Liver (tissue), 9 donors: ENCODE measurements around the gene NT5M. TPM values are rescaled to one million over a fixed set of nuclear protein-coding genes. Genes with fewer than 3 reads are reported as not detected.

Source experiments
- DNase-seq: peaks from one replicate; pipeline ENCODE4 v3.0.0-alpha.2; 2017; ENCODE audit warnings: low spot score
- H3K27ac ChIP-seq, 2 donors: one replicate each; pipeline ENCODE4 v1.7.0; 2013; ENCODE audit warnings: inconsistent platforms in 2 of 2, low read length in 2 of 2, control low read depth in 1 of 2, low read depth in 1 of 2, mild to moderate bottlenecking in 1 of 2
- H3K27me3 ChIP-seq, 4 donors: one replicate each; pipeline versions ENCODE4 v1.6.1 to v1.7.0; 2013; ENCODE audit warnings: low read length in 3 of 4, inconsistent platforms in 1 of 4, mild to moderate bottlenecking in 1 of 4, moderate library complexity in 1 of 4; ENCODE audit not compliant: control insufficient read depth in 4 of 4, insufficient read depth in 4 of 4
- H3K36me3 ChIP-seq, 4 donors: one replicate each; pipeline versions ENCODE4 v1.6.1 to v1.7.0; 2013; ENCODE audit warnings: low read length in 3 of 4, mild to moderate bottlenecking in 3 of 4, low read depth in 1 of 4, moderate library complexity in 1 of 4; ENCODE audit not compliant: control insufficient read depth in 4 of 4, insufficient read depth in 3 of 4
- H3K4me1 ChIP-seq, 4 donors: one replicate each; pipeline versions ENCODE4 v1.6.1 to v1.7.0; 2013; ENCODE audit warnings: low read length in 3 of 4, mild to moderate bottlenecking in 3 of 4, moderate library complexity in 1 of 4; ENCODE audit not compliant: control insufficient read depth in 4 of 4, insufficient read depth in 4 of 4
- H3K4me3 ChIP-seq, 3 donors: one replicate each; pipeline versions ENCODE4 v1.6.1 to v1.7.0; 2013; ENCODE audit warnings: low read length in 3 of 3, control low read depth in 1 of 3, low read depth in 1 of 3, mild to moderate bottlenecking in 1 of 3
- H3K9ac ChIP-seq, 2 donors: one replicate each; pipeline ENCODE4 v1.7.0; 2013; ENCODE audit warnings: low read length in 2 of 2, mild to moderate bottlenecking in 2 of 2, moderate library complexity in 2 of 2, control low read depth in 1 of 2, low read depth in 1 of 2
- H3K9me3 ChIP-seq, 4 donors: one replicate each; pipeline versions ENCODE4 v1.6.1 to v1.7.0; 2013; ENCODE audit warnings: low read length in 3 of 4; ENCODE audit not compliant: control insufficient read depth in 4 of 4
- EGR1 ChIP-seq, 2 donors: IDR thresholded peaks; 2 replicates each; pipeline ENCODE4 v1.6.1; 2016 to 2018; ENCODE audit warnings: antibody characterized with exemption in 2 of 2, low read depth in 2 of 2
- FOXA1 ChIP-seq: IDR thresholded peaks from 2 replicates; pipeline ENCODE4 v1.6.1; 2016; ENCODE audit warnings: antibody characterized with exemption
- FOXA2 ChIP-seq: IDR thresholded peaks from 2 replicates; pipeline ENCODE4 v1.6.1; 2016; ENCODE audit warnings: antibody characterized with exemption
- GABPA ChIP-seq, 2 donors: IDR thresholded peaks in 1 of 2; conservative IDR thresholded peaks in 1 of 2; 2 replicates each; pipeline ENCODE4 v1.6.1; 2016; ENCODE audit warnings: antibody characterized with exemption in 2 of 2, mild to moderate bottlenecking in 1 of 2, moderate library complexity in 1 of 2
- HNF4A ChIP-seq, 2 donors: conservative IDR thresholded peaks; 2 replicates each; pipeline ENCODE4 v1.6.1; 2016; ENCODE audit warnings: antibody characterized with exemption in 2 of 2, mild to moderate bottlenecking in 2 of 2
- HNF4G ChIP-seq: IDR thresholded peaks from 2 replicates; pipeline ENCODE4 v1.6.1; 2016; ENCODE audit warnings: antibody characterized with exemption
- NR2F2 ChIP-seq: IDR thresholded peaks from 2 replicates; pipeline ENCODE4 v1.6.1; 2016; ENCODE audit warnings: antibody characterized with exemption
- RAD21 ChIP-seq, 2 donors: IDR thresholded peaks; 2 replicates each; pipeline ENCODE4 v1.6.1; 2016; ENCODE audit warnings: antibody characterized with exemption in 2 of 2, mild to moderate bottlenecking in 2 of 2
- RXRA ChIP-seq, 2 donors: IDR thresholded peaks; 2 replicates each; pipeline ENCODE4 v1.6.1; 2017 to 2018; ENCODE audit warnings: antibody characterized with exemption in 2 of 2, mild to moderate bottlenecking in 1 of 2
- SP1 ChIP-seq: IDR thresholded peaks from 2 replicates; pipeline ENCODE4 v1.6.1; 2018; ENCODE audit warnings: antibody characterized with exemption, mild to moderate bottlenecking
- TAF1 ChIP-seq: conservative IDR thresholded peaks from 2 replicates; pipeline ENCODE4 v1.6.1; 2016; ENCODE audit warnings: antibody characterized with exemption, mild to moderate bottlenecking
- YY1 ChIP-seq: IDR thresholded peaks from 2 replicates; pipeline ENCODE4 v1.6.1; 2016; ENCODE audit warnings: antibody characterized with exemption, mild to moderate bottlenecking
- WGBS: extraction: QIAGEN DNeasy Blood & Tissue Kit; methylation state at CpG from one replicate; pipeline ENCODE4 v1.1.7; 2013; 5-methylcytosine and 5-hydroxymethylcytosine counted together
- polyA plus RNA-seq, 2 donors: library from polyadenylated mRNA; stranded (reverse) in 1 of 2; unstranded in 1 of 2; fragments of 200-250 nt in 1 of 2; fragments of >200 nt in 1 of 2; fragmentation: Nextera tagmentation in 1 of 2; extraction: Ambion mirVana in 1 of 2; gene quantifications; one replicate each; pipeline versions ENCODE4 v1.2.1 to v1.2.3, GENCODE V29; 2013 to 2015
- total RNA-seq, 2 donors: library from RNA; depleted of rRNA; stranded (reverse); fragments of >200 nt; gene quantifications; one replicate each; pipeline ENCODE4 v1.2.3, GENCODE V29; 2014
- TF ChIP-seq, protein P1 (sequence below): IDR thresholded peaks from 2 replicates; pipeline ENCODE4 v1.6.1; 2016; ENCODE audit warnings: antibody characterized with exemption, mild to moderate bottlenecking
- TF ChIP-seq, protein P2 (sequence below): fragments of 150-350 bp; IDR thresholded peaks from 2 replicates; pipeline ENCODE4 v1.5.1; 2017; ENCODE audit warnings: improper control_type of control experiment, low read depth, low read length; ENCODE audit not compliant: missing input control
- TF ChIP-seq, protein P3 (sequence below): IDR thresholded peaks from 2 replicates; pipeline ENCODE4 v1.6.1; 2016; ENCODE audit warnings: antibody characterized with exemption
- TF ChIP-seq, protein P4 (sequence below): IDR thresholded peaks from 2 replicates; pipeline ENCODE4 v1.6.1; 2016; ENCODE audit warnings: antibody characterized with exemption
- TF ChIP-seq, protein P5 (sequence below): IDR thresholded peaks from 2 replicates; pipeline ENCODE4 v1.6.1; 2016; ENCODE audit warnings: antibody characterized with exemption
- donor health status: healthy.
- donor health status: healthy.
- donor health status: healthy.
- donor health status: healthy.
- donor health status: healthy.

Gene NT5M
- total and polyA plus RNA-seq, 4 donors, result 0.42 to 7.9 (median 0.66) TPM

DNA sequence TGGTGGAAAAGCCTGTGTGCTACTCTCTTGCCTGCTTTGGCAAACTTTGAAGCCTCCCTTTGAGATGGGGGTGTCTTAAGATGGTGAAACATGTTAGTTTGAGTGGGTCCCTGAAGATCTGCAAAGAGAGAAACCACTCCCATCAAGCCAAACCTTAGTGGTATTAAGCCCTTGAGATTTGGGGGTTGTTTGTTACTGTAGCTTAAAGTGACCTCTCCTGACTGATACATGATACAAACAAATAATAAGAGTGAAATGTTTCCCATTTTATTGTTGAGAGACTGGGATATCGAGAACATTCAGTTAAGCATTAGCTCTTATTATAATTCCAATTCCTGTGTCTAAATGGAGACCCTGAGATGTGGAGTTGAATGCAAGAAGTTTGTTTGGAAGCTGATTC lies 63.1 kb downstream of the NT5M start:
- no peaks in the 10 kb centered on the region for H3K27me3 ChIP-seq
- no peak for DNase-seq
- H3K4me1 ChIP-seq, result no peaks in the 10 kb centered on the region
- TF ChIP-seq NR2F2, result no peak
- TF ChIP-seq YY1, result no peak
- TF ChIP-seq HNF4A (conservative IDR thresholded peaks at IDR 0.05), result no peak
- TF ChIP-seq, protein P1, sequence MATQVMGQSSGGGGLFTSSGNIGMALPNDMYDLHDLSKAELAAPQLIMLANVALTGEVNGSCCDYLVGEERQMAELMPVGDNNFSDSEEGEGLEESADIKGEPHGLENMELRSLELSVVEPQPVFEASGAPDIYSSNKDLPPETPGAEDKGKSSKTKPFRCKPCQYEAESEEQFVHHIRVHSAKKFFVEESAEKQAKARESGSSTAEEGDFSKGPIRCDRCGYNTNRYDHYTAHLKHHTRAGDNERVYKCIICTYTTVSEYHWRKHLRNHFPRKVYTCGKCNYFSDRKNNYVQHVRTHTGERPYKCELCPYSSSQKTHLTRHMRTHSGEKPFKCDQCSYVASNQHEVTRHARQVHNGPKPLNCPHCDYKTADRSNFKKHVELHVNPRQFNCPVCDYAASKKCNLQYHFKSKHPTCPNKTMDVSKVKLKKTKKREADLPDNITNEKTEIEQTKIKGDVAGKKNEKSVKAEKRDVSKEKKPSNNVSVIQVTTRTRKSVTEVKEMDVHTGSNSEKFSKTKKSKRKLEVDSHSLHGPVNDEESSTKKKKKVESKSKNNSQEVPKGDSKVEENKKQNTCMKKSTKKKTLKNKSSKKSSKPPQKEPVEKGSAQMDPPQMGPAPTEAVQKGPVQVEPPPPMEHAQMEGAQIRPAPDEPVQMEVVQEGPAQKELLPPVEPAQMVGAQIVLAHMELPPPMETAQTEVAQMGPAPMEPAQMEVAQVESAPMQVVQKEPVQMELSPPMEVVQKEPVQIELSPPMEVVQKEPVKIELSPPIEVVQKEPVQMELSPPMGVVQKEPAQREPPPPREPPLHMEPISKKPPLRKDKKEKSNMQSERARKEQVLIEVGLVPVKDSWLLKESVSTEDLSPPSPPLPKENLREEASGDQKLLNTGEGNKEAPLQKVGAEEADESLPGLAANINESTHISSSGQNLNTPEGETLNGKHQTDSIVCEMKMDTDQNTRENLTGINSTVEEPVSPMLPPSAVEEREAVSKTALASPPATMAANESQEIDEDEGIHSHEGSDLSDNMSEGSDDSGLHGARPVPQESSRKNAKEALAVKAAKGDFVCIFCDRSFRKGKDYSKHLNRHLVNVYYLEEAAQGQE, result no peak
- TF ChIP-seq, protein P2, sequence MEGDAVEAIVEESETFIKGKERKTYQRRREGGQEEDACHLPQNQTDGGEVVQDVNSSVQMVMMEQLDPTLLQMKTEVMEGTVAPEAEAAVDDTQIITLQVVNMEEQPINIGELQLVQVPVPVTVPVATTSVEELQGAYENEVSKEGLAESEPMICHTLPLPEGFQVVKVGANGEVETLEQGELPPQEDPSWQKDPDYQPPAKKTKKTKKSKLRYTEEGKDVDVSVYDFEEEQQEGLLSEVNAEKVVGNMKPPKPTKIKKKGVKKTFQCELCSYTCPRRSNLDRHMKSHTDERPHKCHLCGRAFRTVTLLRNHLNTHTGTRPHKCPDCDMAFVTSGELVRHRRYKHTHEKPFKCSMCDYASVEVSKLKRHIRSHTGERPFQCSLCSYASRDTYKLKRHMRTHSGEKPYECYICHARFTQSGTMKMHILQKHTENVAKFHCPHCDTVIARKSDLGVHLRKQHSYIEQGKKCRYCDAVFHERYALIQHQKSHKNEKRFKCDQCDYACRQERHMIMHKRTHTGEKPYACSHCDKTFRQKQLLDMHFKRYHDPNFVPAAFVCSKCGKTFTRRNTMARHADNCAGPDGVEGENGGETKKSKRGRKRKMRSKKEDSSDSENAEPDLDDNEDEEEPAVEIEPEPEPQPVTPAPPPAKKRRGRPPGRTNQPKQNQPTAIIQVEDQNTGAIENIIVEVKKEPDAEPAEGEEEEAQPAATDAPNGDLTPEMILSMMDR, result no peak
- no peak for TF ChIP-seq RAD21 (IDR thresholded peaks at IDR 0.05)
- TF ChIP-seq, protein P3, sequence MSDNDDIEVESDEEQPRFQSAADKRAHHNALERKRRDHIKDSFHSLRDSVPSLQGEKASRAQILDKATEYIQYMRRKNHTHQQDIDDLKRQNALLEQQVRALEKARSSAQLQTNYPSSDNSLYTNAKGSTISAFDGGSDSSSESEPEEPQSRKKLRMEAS, result no peak
- TF ChIP-seq FOXA2, result no peak
- TF ChIP-seq, protein P4, sequence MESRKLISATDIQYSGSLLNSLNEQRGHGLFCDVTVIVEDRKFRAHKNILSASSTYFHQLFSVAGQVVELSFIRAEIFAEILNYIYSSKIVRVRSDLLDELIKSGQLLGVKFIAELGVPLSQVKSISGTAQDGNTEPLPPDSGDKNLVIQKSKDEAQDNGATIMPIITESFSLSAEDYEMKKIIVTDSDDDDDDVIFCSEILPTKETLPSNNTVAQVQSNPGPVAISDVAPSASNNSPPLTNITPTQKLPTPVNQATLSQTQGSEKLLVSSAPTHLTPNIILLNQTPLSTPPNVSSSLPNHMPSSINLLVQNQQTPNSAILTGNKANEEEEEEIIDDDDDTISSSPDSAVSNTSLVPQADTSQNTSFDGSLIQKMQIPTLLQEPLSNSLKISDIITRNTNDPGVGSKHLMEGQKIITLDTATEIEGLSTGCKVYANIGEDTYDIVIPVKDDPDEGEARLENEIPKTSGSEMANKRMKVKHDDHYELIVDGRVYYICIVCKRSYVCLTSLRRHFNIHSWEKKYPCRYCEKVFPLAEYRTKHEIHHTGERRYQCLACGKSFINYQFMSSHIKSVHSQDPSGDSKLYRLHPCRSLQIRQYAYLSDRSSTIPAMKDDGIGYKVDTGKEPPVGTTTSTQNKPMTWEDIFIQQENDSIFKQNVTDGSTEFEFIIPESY, result no peak
- TF ChIP-seq SP1, result no peak
- TF ChIP-seq FOXA1, result no peak
- TF ChIP-seq TAF1, result no peak
- no peak for TF ChIP-seq RXRA (IDR thresholded peaks at IDR 0.05)
- TF ChIP-seq, protein P5, sequence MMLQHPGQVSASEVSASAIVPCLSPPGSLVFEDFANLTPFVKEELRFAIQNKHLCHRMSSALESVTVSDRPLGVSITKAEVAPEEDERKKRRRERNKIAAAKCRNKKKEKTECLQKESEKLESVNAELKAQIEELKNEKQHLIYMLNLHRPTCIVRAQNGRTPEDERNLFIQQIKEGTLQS, result no peak
- no peak for TF ChIP-seq EGR1 (IDR thresholded peaks at IDR 0.05; ENCODE audit: low read depth in 2 of 2)
- no peak for TF ChIP-seq GABPA (IDR thresholded peaks at IDR 0.05 in 1 of 2, conservative IDR thresholded peaks at IDR 0.05 in 1 of 2)
- TF ChIP-seq HNF4G, result no peak
- no peaks in the 10 kb centered on the region for H3K36me3 ChIP-seq
- no peak overlapping the region for H3K9ac ChIP-seq
- no peak overlapping the region for H3K27ac ChIP-seq
- WGBS, result 86% methylated on average over 1 of the region's 1 CpG
- H3K4me3 ChIP-seq, result no peak overlapping the region
- peaks cover 0 to 4% (median 0%) of the 10 kb centered on the region in 4 donors for H3K9me3 ChIP-seq
